Measurements from ENCODE around the gene CNEP1R1.
"Not testable (repeated sequence)": the region's sequence is repeated elsewhere in the genome, so short reads cannot be mapped to it uniquely, and the experiment has no call there.

The CNEP1R1 gene

DNA sequence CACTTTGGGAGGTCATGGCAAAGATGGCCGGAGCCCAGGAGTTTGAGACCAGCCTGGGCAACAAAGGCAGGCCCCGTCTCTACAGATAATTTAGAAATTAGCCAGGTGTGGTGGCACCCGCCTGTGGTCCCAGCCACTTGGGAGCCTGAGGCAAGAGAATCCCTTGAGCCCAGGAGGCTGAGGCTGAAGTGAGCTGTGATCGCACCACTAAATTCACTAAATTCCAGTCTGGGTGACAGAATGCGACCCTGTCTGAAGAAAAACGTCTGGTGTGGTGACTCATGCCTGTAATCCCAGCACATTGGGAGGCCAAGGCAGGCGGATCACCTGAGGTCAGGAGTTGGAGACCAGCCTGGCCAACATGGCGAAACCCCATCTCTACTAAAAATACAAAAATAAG, 10.8 kb upstream of the CNEP1R1 start:
- H3K27ac ChIP-seq; DNase-seq (ENCODE audit: low read depth, low spot score): not testable (repeated sequence)

- DNase-seq (ENCODE audit: low read depth, low spot score) = no peak
- no peak overlapping the region for H3K27ac ChIP-seq
Observed at GRCh38 chr16:50015631-50016030, 9.4 kb upstream of the CNEP1R1 start.

DNA sequence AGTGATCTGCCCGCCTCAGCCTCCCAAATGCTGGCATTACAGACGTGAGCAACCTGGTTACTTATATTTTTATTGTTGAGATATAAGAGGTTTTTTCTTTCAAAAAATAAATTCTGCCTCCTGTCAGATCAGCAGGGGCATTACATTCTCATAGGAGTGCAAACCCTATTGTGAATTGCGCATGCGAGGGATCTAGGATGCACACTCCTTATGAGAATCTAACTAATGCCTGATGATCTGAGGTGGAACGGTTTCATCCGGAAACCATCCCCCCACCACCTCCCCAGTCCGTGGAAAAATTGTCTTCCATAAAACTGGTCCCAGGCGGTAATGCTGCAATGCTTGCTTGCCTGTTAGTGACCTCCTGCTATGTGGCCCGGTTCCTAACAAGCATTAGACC, 7.5 kb upstream of the CNEP1R1 start:
- DNase-seq (ENCODE audit: low read depth, low spot score) = no peak
- no peak overlapping the region for H3K27ac ChIP-seq

GRCh38 chr16:50021544-50021943, 3.5 kb upstream of the CNEP1R1 start:
- DNase-seq (ENCODE audit: low read depth, low spot score) = no peak
- H3K27ac ChIP-seq = no peak overlapping the region

- H3K27ac ChIP-seq = no peak overlapping the region
- no peak for DNase-seq (ENCODE audit: low read depth, low spot score)
Observed at GRCh38 chr16:50023641-50024040, 1.4 kb upstream of the CNEP1R1 start.

DNA sequence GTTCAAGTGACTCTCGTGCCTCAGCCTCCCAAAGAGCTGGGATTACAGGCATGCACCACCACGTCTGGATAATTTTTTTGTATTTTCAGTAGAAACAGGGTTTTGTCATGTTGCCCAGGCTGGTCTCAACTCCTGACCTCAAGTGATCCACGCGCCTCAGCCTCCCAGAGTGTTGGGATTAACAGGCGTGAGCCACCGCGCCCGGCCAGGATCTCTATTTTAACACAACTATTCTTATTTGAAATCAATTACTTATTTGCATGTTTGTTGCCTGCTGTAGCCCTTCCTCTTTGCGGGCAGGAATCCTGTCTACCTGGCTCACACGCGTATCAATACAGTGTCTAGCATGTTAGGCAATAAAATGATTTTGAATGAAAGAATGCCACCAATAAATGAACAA, 818 bp upstream of the CNEP1R1 start:
- DNase-seq (ENCODE audit: low read depth, low spot score) = no peak
- no peak overlapping the region for H3K27ac ChIP-seq

GRCh38 chr16:50025537-50025931, 509 bp downstream of the CNEP1R1 start:
- H3K27ac ChIP-seq = peak overlapping the region; percentile 40
- DNase-seq (ENCODE audit: low read depth, low spot score) = no peak

DNA sequence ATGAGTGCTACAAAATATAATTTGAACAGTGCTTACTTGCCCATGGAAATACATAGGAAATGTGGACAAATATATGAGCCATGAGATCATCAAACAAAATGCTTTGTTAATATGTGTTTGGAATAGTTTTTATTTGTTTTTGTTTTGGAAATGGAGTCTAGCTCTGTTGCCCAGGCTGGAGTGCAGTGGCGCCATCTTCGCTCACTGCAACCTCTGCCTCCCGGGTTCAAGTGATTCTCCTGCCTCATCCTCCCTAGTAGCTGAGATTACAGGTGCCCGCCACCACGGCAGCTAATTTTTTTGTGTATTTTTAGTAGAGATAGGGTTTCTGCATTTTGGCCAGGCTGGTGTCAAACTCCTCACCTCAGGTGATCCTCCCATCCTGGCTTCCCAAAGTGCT, 2.8 kb downstream of the CNEP1R1 start:
- no peak for DNase-seq (ENCODE audit: low read depth, low spot score)
- no peak overlapping the region for H3K27ac ChIP-seq

GRCh38 chr16:50035468-50035992, 10.5 kb downstream of the CNEP1R1 start:
- no peak overlapping the region for H3K27ac ChIP-seq

GRCh38 chr16:50036426-50036825, 11.4 kb downstream of the CNEP1R1 start:
- no peak overlapping the region for H3K27ac ChIP-seq
- no peak for DNase-seq (ENCODE audit: low read depth, low spot score)

More at GRCh38 chr16:50035468-50035992, 10.5 kb downstream of the CNEP1R1 start:
- no peak for DNase-seq (ENCODE audit: low read depth, low spot score)

GRCh38 chr16:50037662-50038220, 12.7 kb downstream of the CNEP1R1 start:
- no peak overlapping the region for H3K27ac ChIP-seq
- DNase-seq (ENCODE audit: low read depth, low spot score) = no peak

GRCh38 chr16:50038286-50038685, 13.3 kb downstream of the CNEP1R1 start:
- DNase-seq (ENCODE audit: low read depth, low spot score) = no peak
- no peak overlapping the region for H3K27ac ChIP-seq

DNA sequence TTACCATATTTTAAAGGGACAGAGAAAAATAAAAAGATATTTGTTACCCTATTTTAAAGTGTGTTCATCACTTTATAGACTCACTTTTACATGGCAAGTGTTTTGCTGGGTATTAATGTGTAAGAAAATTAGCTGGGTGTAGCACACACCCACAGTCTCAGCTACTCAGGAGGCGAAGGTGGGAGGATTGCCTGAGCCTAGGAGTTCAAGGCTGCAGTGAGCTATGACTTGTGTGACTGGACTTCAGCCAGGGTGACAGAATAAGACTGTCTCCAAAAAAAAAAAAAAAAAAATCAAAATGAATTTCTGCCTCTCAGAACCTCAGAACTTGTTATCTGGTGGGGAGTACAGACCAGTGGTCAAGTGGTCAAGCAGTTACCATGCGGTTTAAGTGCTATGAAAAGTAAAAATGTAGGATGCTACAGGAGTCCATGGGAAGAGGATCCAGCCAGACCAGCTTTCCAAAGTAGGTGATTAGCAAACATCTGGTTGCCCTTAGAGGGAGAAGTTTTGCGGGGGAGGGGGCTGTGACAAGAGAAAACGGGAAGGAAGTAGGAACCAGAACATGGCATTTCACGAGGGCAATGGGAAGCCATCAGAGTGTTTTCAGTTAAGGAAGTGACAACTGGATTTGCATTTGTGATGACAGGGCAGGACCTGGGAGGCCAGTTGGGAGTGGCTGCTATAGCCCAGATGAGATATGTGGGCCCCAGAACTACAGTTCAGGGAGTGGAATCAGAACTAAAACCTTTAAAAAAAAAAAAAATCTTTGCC, 13.9 kb downstream of the CNEP1R1 start:
- no peak for DNase-seq (ENCODE audit: low read depth, low spot score)
- H3K27ac ChIP-seq = no peak overlapping the region

- no peak overlapping the region for H3K27ac ChIP-seq
- DNase-seq (ENCODE audit: low read depth, low spot score) = no peak
Observed at GRCh38 chr16:50040018-50040417, 15.0 kb downstream of the CNEP1R1 start.

- no peak for DNase-seq (ENCODE audit: low read depth, low spot score)
- H3K27ac ChIP-seq = no peak overlapping the region
Observed at GRCh38 chr16:50040710-50041109, 15.7 kb downstream of the CNEP1R1 start.

GRCh38 chr16:50043358-50043757, 18.3 kb downstream of the CNEP1R1 start:
- DNase-seq (ENCODE audit: low read depth, low spot score) = no peak
- H3K27ac ChIP-seq = no peak overlapping the region

GRCh38 chr16:50045412-50045811, 20.4 kb downstream of the CNEP1R1 start:
- no peak for DNase-seq (ENCODE audit: low read depth, low spot score)
- no peak overlapping the region for H3K27ac ChIP-seq

GRCh38 chr16:50046853-50047252, 21.8 kb downstream of the CNEP1R1 start:
- H3K27ac ChIP-seq = no peak overlapping the region
- DNase-seq (ENCODE audit: low read depth, low spot score) = no peak

- DNase-seq (ENCODE audit: low read depth, low spot score) = no peak
- no peak overlapping the region for H3K27ac ChIP-seq
Observed at GRCh38 chr16:50047864-50048263, 22.8 kb downstream of the CNEP1R1 start.

- no peak for DNase-seq (ENCODE audit: low read depth, low spot score)
- no peak overlapping the region for H3K27ac ChIP-seq
Observed at GRCh38 chr16:50050802-50051201, 25.8 kb downstream of the CNEP1R1 start.

- no peak overlapping the region for H3K27ac ChIP-seq
Observed at GRCh38 chr16:50056226-50056625, 31.2 kb downstream of the CNEP1R1 start.

More at GRCh38 chr16:50056226-50056625, 31.2 kb downstream of the CNEP1R1 start:
- no peak for DNase-seq (ENCODE audit: low read depth, low spot score)

Data from epithelial cell of prostate (primary cell).